HCT116 (cell line): Measurements from ENCODE around the gene MICAL1.

Source experiments
- ATF3 ChIP-seq: IDR thresholded peaks from 2 replicates; pipeline ENCODE4 v1.6.1; 2012
- CBX3 ChIP-seq: IDR thresholded peaks from 2 replicates; pipeline ENCODE4 v1.6.1; 2012; ENCODE audit warnings: low read depth
- CTCF ChIP-seq, 3 experiments: fragments of 200-600 bp in 1 of 3; sonication (generic) in 1 of 3; IDR thresholded peaks in 2 of 3; conservative IDR thresholded peaks in 1 of 3; 2 replicates each; pipeline ENCODE4 v1.5.1; 2012 to 2017; ENCODE audit warnings: low read depth in 2 of 3, low read length in 2 of 3, antibody characterized with exemption in 1 of 3, borderline replicate concordance in 1 of 3, control low read depth in 1 of 3, mild to moderate bottlenecking in 1 of 3, mixed read lengths in 1 of 3, mixed run types in 1 of 3, moderate library complexity in 1 of 3; ENCODE audit not compliant: insufficient read depth in 1 of 3
- EZH2 ChIP-seq: fragments of 200-600 bp; sonication (generic); IDR thresholded peaks from 2 replicates; pipeline ENCODE4 v1.6.1; 2017; ENCODE audit warnings: antibody characterized with exemption, mixed run types
- EZH2phosphoT487 ChIP-seq: fragments of 200-600 bp; IDR thresholded peaks from 2 replicates; pipeline ENCODE4 v1.6.1; 2018; ENCODE audit warnings: antibody characterized with exemption, borderline replicate concordance
- MAX ChIP-seq: IDR thresholded peaks from 2 replicates; pipeline ENCODE4 v1.6.1; 2012
- POLR2A ChIP-seq: IDR thresholded peaks from 2 replicates; pipeline ENCODE4 v1.7.0; 2011; ENCODE audit warnings: borderline replicate concordance; ENCODE audit not compliant: insufficient read depth, insufficient read length; ENCODE audit errors: extremely low read depth
- POLR2AphosphoS5 ChIP-seq: IDR thresholded peaks from 2 replicates; pipeline ENCODE4 v1.6.1; 2011; ENCODE audit warnings: mild to moderate bottlenecking, low read depth, low read length, moderate library complexity
- REST ChIP-seq: IDR thresholded peaks from 2 replicates; pipeline ENCODE4 v1.6.1; 2012; ENCODE audit warnings: low read depth
- SP1 ChIP-seq: IDR thresholded peaks from 2 replicates; pipeline ENCODE4 v1.6.1; 2012; ENCODE audit warnings: low read depth
- SRF ChIP-seq: IDR thresholded peaks from 2 replicates; pipeline ENCODE4 v1.6.1; 2012; ENCODE audit warnings: low read depth
- ZBTB33 ChIP-seq: IDR thresholded peaks from 2 replicates; pipeline ENCODE4 v1.6.1; 2011; ENCODE audit warnings: mild to moderate bottlenecking, low read length, moderate library complexity; ENCODE audit not compliant: insufficient replicate concordance; ENCODE audit errors: extremely low read depth
- ZNF274 ChIP-seq: fragments of 200-500 bp; sonication (Bioruptor generic); IDR thresholded peaks from 2 replicates; pipeline ENCODE4 v1.6.1; 2014; ENCODE audit warnings: mild to moderate bottlenecking, low read depth, low read length, inconsistent platforms

- TF ChIP-seq CTCF (IDR thresholded peaks at IDR 0.05 in 2 of 3, conservative IDR thresholded peaks at IDR 0.05 in 1 of 3; ENCODE audit: borderline replicate concordance in 1 of 3, insufficient read depth in 1 of 3, low read depth in 2 of 3, low read length in 2 of 3) (no peak), POLR2AphosphoS5 (no peak), POLR2A (no peak), MAX (no peak), EZH2 (no peak), REST (no peak), SP1 (no peak), SRF (no peak), ZNF274 (no peak), ATF3 (no peak), EZH2phosphoT487 (no peak), ZBTB33 (no peak), CBX3 (no peak)
These were observed 13.1 kb downstream of the MICAL1 start for GRCh38 chr6:109442393-109442924.
